GM12801 (cell line): Measurements from ENCODE around the gene SLC25A21.

Experiments
- TF ChIP-seq, protein P1 (sequence below): IDR thresholded peaks from one replicate; pipeline ENCODE4 v1.5.1; 2011; ENCODE audit warnings: control low read depth; ENCODE audit not compliant: insufficient read length; ENCODE audit errors: extremely low read depth

Gene SLC25A21

DNA sequence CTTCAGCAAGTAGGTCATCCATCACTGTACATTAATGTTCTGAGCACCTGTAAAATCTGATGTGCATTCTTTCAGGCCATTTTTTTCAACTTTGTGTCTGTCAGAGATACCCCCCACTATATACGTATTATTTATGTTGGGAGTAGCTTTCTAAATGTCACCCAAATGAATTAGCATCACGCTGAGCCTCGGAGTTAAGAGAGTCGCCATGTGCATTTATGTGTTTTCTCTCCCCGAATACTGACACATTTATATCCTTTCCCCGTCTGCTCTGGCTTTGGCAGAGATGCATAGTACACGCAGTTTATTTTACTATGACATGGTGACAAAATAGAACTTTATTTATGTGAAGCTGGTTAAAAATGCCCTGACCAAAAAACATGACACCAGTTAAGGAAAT, 216.4 kb downstream of the SLC25A21 start:
- TF ChIP-seq, protein P1, sequence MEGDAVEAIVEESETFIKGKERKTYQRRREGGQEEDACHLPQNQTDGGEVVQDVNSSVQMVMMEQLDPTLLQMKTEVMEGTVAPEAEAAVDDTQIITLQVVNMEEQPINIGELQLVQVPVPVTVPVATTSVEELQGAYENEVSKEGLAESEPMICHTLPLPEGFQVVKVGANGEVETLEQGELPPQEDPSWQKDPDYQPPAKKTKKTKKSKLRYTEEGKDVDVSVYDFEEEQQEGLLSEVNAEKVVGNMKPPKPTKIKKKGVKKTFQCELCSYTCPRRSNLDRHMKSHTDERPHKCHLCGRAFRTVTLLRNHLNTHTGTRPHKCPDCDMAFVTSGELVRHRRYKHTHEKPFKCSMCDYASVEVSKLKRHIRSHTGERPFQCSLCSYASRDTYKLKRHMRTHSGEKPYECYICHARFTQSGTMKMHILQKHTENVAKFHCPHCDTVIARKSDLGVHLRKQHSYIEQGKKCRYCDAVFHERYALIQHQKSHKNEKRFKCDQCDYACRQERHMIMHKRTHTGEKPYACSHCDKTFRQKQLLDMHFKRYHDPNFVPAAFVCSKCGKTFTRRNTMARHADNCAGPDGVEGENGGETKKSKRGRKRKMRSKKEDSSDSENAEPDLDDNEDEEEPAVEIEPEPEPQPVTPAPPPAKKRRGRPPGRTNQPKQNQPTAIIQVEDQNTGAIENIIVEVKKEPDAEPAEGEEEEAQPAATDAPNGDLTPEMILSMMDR, result no peak

DNA sequence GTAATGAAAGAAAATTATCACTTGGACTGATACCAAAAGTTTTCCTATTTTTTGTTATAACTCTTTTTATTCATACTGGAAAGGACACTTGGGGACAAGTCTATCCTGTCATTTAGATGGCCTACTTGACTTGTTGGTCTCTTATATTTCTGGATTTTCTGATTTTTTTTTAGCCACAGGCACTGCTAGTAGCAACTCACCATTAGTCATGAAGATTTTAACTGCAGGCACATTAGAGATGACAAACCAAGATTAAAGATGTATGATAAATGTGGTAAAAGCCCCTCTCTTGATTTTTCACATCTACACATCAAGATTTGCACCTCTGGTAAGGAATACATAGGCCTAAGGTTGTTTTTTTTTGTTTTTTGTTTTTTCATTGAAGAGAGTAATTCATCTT, 217.0 kb downstream of the SLC25A21 start:
- TF ChIP-seq, protein P1, result no peak

DNA sequence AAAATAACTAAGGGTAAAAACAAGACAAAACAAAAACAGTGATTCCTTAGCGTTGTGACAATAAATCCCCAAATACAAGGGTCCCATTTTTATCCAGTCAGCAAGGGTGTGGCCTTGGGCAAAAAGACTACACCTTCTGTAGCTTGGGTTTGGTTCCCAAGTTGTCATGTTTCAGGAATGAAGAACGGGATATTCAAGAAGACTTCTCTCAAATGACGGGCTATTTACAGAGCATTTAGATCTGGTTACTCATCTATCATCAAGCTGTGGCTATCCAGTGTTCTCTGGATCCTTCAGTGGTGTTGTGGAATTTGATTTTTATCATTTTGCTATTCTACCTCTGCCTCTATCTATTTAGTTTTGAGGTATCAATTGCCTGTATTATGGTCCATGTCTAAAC, 219.7 kb downstream of the SLC25A21 start:
- TF ChIP-seq, protein P1, result no peak

DNA sequence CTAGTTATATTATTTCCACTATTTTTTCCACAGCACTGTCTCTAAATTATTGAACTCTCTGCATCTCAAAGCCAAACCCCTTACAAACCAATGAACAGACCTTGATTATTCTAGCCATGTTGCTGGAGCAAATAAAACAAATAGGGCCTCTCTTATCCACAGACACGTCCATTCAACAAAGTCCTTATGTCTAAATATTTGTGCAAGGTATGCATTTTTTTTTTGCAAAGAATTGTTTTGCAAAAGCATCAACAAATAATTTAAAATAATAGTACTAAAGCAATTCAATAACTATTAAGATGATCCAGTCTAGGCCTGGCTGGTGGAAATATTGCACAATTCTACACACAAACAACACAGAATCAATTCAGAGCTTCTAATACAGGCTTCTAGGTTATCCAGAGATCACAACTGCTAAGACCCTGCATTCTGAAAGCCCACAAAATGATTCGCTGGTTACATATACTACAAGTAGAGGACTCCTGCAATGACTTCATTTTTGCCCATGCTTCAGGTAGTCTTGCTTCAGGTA, 221.0 kb downstream of the SLC25A21 start:
- TF ChIP-seq, protein P1, result no peak

DNA sequence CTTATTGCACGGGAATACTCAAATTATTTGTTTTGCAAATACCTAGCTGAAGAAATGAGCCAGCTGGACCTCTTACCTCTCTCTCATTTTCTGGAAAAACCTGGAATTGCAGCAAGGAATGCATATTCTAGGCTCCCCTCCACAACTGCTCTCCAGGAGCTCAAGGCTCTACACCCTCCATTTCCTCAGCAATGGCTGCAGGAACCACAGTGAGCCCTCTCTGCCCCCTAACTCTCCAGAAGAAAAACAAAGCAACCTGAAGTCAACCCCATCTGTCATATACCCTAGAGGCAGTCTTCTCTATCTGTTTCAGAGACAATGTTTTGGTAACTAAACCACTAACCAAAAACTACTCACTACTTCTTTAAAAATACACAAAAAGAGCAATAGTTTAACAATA, 221.6 kb downstream of the SLC25A21 start:
- TF ChIP-seq, protein P1, result no peak

DNA sequence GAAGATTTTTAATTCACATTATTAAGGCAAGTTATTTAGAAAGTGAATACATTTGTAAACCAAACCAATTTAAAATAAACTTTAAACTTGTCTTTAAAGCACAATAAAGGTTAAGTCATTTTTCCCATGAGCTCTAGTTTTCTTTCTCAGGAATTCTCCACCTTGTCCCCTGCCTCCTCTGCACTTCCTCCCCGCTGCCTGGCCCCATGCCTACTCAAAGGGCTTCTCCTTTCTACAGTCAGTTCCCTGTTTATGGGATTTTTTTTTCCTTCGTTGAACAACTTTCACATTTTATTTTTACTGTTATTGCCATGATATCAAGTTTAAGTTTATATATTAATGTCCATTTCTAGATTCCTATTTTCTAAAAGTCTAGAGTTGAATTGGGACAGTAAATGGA, 223.0 kb downstream of the SLC25A21 start:
- TF ChIP-seq, protein P1, result no peak

DNA sequence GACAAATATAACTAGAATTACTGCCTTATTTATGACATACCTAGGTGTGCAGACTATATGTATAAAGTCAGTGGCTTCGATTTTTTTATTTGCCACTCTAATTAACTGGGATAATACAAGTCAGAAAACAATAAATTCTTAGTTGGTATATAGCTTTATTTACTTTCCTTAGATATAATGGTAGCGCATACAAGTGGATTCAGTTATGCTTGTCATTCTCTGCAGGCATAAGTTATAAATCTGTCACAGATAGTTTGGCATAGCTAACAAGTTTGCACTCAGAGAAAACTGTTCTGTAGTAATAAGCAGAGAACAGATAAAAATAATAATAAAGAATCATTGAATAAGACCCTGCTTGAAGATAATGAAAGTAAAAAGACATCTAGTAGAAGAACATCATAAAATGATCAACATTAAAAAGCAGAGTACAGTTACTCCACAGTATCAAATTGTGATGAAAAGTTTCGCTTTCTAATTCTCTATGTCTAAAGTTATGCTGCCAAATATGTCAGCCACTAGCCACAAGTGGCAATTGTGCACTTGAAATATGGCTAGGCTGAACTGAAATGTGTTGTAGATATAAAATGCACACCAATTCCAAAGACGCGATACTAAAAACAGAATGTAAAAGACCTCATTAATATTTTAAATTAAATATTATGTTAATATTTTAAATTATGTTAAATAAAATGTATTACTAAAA, 224.1 kb downstream of the SLC25A21 start:
- TF ChIP-seq, protein P1, result no peak
